ENCODE measurements around the gene AQP1.

The AQP1 gene

DNA sequence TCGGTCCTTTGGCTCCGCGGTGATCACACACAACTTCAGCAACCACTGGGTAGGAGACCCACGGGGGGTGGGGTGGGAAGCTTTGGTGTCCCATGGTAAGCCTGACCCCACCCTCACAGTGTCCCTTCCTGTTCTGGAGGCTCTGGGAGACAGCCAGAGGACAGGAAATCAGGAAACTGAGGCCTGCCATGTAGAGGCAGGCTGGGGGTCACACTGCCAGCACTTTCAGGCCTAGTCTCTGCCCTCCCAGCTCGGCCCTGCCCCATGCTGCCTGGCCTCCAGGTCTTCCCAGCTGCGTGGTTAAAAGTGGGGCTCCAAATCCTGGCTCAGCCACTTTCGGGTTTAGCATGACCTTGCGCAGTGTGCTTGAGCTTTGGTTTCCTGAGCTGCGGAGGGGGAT lies 10.9 kb downstream of the AQP1 start:
- DNase-seq: peak; percentile 4

DNA sequence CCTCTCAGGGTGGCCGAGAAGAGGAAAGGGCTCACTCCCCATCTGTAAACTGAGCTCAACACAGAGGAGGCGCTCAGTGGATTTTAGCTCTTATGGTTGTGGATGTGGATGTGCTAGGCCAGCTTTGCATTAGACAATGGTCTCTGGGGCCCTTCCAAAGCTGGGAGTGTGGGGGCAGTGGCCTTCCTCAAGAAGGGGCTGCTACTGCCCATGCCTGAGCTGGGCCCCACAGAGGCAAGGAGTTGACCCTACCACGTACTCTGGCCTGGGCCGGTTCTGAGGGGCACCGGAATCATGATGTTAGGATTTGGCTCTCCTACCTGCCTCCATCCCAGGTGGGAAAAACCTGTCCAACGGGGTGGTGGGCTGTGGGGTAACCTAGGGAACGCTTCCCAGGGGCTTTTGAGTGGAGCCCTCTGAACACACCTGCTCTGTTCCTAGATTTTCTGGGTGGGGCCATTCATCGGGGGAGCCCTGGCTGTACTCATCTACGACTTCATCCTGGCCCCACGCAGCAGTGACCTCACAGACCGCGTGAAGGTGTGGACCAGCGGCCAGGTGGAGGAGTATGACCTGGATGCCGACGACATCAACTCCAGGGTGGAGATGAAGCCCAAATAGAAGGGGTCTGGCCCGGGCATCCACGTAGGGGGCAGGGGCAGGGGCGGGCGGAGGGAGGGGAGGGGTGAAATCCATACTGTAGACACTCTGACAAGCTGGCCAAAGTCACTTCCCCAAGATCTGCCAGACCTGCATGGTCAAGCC lies 11.5 kb downstream of the AQP1 start:
- peak; percentile 3 for DNase-seq

DNA sequence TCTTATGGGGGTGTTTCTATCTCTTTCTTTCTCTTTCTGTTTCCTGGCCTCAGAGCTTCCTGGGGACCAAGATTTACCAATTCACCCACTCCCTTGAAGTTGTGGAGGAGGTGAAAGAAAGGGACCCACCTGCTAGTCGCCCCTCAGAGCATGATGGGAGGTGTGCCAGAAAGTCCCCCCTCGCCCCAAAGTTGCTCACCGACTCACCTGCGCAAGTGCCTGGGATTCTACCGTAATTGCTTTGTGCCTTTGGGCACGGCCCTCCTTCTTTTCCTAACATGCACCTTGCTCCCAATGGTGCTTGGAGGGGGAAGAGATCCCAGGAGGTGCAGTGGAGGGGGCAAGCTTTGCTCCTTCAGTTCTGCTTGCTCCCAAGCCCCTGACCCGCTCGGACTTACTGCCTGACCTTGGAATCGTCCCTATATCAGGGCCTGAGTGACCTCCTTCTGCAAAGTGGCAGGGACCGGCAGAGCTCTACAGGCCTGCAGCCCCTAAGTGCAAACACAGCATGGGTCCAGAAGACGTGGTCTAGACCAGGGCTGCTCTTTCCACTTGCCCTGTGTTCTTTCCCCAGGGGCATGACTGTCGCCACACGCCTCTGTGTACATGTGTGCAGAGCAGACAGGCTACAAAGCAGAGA lies 12.2 kb downstream of the AQP1 start:
- DNase-seq: no peak

DNA sequence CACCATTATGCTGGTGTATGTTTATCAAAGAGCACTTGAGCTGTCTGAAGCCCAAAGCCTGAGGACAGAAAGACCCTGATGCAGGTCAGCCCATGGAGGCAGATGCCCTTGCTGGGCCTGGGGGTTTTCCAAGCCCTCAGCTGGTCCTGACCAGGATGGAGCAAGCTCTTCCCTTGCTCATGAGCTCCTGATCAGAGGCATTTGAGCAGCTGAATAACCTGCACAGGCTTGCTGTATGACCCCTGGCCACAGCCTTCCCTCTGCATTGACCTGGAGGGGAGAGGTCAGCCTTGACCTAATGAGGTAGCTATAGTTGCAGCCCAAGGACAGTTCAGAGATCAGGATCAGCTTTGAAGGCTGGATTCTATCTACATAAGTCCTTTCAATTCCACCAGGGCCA lies 13.0 kb downstream of the AQP1 start:
- no peak for DNase-seq

DNA sequence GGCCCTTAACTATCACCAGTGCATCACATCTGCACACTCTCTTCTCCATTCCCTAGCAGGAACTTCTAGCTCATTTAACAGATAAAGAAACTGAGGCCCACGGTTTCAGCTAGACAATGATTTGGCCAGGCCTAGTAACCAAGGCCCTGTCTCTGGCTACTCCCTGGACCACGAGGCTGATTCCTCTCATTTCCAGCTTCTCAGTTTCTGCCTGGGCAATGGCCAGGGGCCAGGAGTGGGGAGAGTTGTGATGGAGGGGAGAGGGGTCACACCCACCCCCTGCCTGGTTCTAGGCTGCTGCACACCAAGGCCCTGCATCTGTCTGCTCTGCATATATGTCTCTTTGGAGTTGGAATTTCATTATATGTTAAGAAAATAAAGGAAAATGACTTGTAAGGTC lies 13.5 kb downstream of the AQP1 start:
- DNase-seq: no peak

DNA sequence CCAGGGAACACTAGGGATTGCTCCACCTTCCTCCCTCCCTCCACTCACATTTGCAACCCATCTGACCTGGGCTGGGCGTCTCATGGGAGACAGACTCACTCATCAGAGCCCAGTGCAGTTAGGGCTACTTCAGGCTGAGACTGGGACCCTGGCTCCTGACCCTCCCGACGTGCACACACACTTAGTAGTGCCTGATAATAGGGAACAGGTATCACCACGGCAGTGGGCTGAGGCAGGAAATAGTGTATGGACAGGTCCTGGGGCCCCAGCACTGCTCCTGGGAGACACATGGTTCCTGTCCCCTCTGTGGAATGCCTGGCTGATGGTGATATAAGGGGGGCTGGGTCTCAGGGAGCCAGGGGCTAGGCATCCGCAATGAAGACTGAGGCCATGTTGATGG lies 14.3 kb downstream of the AQP1 start:
- no peak for DNase-seq

DNA sequence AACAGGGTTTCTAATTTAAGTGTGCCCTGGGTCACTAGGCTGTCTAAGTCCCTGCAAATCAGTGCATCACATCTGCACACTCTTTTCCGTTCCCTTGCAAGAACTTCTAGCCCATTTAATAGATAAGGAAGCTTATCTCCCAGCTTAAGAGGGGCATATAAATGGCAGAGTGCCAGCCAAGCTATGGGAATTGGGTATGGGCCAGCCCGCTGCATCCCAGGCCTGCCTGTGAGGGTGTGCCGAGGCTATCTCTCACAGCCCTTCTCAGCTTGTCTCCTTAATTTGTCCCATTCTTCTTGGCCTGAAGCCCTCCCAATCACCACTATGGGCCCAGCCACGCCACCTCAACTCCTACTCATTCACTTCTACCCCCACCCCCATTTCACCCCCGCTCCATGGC lies 14.7 kb downstream of the AQP1 start:
- DNase-seq: peak; percentile 3

DNA sequence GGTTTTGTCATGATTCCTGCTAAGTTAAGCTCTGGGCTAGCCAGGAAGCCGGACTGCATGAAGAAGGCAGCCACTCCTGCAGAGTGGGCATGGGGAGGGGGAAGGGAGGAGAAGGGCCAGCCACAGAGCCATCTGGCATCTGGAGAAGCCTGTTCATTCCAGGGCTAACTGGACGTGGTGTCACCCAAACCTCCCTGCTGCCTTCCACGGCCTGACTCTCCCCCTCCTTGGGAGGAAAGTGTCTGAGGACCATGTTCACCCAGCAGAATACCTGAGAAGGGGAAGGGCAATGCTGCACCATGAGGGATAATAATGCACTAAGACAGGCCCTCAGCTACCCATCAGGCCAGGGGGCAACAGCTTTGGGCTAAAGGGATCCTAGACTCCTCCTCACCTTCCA lies 15.4 kb downstream of the AQP1 start:
- peak; percentile 4 for DNase-seq

DNA sequence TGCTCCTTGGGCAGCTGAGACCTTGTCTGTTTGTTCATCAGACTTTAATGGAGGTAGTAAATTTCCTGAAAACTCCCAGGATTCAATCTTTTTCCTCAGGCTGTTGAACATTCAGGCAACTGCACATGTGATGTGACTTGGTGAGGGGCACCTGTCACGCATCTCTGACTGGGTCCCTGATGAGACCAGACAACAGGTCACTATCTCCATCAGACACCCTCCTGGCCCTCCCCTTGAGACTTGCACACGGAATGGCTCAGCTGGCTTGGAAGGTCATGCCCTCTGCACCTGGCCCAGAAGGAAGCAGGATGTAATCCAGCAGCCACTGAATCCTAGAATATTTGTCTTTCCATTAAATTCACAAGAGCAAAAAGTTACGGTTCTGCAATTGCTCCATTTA lies 15.9 kb downstream of the AQP1 start:
- no peak for DNase-seq

DNA sequence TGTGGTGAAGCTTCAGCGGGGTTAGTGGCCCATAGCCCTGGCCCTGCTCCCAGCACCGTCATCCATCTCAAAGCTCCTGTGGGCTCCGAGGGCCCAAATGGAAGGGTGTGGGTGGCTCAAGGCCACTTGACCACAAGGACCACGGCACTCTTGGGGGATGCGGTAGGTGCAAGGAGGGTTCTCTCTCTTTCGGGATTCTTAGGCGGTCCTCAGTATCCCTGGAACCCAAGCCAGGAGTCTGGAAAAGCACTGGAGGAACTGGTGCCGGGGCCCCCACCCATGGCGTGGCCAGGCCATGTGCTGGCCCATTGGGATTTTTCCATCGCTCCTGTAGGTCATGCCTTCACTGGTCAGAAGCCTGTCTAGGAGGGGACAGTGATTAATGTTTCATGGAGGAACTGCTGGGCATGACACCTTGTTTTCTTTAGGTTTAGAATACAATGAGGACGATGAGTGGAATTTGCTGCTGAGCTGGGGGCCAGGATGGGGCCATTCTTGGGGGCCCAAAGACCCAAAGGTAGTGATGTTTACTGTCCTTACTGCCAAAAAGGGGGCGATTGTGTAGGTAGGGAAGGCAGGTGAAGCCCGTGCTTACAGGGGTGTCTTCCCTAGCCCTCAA lies 16.7 kb downstream of the AQP1 start:
- DNase-seq: peak; percentile 7

DNA sequence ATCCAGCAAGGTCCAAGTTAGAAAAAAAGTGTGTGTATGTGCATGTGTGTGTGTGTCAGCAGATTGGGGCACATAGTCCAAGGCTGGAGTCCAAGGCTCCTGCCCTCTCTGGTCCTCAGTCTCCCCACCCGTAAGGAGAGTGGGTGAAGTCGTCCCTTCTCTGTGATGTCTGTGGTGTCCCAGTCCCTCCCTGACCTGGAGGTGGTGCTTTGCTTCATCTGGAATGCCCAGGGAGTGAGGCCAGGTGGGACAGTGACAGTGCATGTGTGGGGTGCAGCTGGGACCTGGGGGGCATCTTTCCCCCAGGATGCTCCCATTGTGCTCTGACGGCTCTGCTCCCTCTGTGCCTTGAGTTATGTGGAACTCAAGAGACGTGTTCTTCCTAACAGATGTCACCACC lies 18.0 kb downstream of the AQP1 start:
- no peak for DNase-seq

DNA sequence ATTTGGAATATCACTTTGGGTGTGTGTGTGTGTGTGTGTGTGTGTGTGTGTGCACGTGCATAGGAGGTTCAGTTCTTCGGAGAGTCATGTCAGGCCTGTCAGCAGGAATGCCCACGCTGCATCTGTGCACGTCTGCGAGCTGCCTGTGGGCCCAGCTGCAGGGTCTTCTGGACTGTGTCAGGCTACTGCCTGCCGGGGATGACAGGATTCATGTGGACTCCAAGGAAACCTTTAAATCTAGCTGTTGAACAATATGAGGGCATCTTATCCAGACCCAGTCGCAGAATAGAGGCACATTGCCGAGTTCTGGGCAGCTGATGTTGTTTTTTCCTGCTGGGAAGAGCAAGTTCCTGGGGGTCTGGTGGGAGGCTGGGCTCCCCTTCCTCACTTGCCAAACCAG lies 19.0 kb downstream of the AQP1 start:
- DNase-seq: no peak

DNA sequence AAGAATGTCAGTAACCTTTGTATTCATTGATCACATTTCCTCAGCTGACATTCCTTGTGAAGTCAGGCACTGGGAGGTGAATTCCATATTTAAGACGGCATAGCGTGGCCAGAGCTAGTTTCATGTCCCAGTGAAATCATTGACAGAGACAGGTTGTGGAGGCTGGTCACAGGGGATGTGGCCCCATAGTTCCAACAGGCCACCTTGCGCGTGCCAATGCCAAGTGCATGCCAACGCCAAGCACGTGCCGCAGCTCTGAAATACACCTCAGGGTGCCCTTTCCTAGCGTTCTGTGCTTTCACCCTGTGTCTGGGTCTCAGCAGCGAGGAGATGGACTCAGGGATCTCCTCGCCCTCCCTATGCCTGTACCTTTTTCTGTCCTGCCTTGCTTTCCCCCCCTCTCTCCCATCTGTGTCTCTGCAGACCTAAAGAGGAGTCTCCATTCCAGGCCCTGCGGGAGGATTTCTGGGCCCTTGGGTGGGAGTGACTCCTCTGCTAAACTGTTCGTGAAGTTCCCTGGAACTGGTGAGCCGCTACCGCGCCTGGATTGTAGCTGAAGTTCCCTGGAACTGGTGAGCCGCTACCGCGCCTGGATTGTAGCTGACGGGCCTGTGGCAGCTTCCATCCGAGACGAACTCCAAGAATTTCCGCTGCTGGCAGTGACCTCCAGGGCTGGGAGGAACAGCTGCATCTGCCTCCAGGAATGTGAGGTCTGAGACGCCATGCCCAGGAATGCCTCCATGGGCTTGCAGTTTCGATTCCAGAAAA lies 19.7 kb downstream of the AQP1 start:
- DNase-seq: no peak

DNA sequence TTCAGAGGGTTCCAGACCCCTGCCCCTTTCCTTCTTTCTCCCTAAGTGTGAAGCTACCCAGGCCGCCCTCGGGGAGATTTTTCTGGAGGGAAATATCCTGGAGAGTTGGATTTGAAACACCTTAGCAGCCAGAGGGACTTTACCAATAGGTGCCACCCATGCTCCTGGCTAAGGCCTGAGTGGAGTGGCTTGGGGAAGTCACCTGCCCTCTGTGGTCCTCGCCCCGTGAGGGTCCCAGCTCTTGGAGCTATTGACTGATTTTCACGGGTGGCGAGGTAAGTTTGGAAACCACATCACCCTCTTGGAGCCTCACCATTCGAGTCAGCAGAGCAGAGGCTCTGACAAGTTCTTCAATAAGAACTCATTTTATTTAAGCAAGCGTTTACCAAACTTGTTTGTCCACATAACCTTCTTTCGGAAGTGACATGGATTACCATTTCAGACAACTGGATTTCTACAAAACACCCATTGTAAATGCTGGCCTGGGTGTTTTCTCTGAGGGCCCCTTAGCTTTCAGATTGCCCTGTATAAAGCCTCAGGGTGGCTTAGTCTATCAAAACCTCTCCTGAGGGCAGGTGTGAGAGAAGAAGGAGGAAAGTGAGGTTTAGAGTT lies 20.4 kb downstream of the AQP1 start:
- no peak for DNase-seq

DNA sequence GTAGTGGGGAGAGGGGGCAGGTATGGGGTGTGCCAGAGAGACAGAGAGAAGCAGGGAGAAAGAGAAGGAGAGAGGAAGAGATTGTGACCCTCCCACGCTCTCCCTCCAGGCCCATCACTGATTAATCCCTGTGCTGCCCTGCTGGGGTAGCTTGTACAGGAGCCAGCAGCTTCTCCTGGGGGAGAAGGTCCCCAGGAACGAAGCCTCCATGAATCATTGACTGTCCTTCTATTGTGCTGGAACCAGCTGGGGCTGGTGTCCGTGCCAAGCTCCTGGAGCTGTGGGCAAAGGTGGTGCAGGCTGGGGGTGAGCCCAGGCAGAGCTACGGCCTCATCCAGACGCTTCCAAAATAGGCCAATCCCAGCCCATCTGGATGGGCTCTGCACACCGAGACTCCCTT lies 20.9 kb downstream of the AQP1 start:
- no peak for DNase-seq

DNA sequence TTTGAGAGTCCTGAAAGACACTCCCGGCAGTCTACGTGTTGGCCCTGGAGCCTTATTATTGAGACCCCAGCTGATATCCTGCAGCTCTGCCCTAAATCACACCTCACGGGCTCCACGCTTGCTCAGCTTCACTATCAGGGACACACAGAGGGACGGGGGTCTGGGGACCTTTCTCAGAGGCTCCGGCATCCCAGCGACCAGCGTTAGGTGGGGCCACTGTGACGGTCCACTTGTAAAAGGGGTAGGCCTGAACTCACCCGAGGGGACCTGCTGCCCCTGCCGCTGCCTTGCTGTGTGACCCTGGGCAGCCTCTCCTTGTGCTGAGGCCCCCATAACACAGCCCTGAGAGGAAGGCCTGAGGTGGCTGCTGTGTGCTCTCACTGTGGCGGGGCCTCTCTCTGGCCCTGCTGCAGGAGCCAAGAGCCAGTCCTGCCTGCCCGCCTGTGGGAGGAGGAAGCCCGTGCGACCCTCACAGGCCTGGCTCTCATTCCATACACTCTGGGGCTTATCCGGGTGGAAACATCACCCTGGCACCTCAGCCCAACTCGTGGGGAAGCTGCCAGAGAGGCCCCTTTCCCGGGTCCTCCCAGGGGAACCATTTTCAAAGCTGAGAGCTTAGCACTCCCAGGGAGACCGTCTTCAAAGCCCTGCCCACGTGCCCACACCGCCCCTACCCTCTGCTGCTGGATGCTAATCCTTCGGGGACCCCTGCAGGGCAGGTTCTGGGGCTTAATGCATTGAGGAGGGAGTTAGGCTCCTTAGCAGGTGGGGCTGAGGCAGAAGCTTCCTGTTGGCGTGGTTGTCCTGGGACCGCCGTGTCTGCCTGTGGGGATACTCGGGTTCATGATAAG lies 21.7 kb downstream of the AQP1 start:
- DNase-seq: no peak

DNA sequence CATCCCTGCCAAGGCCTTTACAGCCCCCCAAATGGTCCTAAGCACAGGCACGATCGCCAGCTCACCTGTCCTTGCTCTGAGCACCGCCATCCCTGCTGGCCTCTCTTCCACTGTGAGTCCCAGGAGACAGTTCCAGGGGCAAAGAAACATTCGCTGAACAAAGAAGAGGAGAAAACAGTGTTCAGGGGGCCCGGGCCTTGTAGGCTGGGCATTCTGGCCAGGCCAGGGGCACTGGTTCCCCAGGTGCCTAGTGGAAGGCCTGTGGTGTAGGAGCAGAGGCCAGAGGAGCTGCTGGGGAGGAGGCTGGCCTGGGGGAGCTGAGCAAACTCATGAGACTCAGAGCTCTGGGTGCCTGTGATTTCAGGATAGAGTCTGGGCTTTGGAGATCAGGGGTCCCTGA lies 22.6 kb downstream of the AQP1 start:
- no peak for DNase-seq

DNA sequence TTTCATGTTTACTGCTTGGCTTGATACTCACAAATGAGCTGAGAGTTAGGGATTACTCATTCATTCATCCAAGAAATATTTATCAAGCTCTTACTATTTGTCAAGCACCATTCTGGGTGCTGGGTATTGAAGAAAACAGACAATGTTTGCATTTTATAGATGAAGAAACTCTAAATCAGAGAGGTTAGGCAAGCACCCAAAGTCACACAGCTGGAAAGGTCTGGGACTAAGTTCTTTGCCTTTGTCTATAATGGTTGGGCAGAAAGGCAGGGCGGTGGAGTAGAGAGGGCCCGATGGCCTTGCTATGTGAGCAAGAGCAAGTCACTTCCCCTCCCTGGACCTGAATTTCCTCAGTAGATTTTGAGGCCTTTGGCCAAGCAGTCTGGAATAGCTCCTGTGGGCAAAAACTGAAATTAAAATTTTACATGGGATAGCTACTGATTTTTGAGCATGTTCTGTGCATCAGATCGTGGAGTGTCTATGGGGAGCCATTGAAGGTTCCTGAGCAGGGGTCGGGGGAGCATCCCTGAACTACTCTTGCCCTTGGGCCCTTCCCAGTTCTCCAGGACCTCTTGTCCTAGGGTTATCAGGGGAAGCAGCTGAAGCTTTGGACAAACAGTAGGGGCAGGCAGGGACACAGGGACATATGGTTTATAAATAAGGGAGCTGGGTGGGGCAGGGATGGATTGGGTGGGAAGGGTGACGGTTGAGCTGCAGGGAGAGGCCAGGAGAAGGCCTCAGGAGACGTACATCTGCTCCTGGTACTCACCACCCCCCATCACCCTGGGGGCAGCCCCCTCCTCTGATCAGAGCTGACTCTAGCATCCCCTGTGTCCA lies 23.3 kb downstream of the AQP1 start:
- no peak for DNase-seq

DNA sequence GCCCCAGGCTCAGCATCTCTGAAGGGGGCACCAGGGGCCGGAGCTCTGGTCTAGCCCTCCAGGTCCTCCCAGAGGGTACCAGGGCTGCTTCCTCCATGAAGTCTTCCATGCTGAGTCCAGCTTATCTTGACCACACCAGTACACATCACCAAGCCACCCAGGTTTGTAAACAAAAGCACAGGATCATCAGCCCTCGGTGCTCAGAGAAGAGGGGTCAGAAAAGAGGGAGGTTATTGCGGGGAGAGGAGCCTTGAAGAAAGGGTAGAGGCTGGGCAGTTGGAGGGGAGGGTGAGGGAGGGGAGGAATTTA lies 23.9 kb downstream of the AQP1 start:
- DNase-seq: no peak

DNA sequence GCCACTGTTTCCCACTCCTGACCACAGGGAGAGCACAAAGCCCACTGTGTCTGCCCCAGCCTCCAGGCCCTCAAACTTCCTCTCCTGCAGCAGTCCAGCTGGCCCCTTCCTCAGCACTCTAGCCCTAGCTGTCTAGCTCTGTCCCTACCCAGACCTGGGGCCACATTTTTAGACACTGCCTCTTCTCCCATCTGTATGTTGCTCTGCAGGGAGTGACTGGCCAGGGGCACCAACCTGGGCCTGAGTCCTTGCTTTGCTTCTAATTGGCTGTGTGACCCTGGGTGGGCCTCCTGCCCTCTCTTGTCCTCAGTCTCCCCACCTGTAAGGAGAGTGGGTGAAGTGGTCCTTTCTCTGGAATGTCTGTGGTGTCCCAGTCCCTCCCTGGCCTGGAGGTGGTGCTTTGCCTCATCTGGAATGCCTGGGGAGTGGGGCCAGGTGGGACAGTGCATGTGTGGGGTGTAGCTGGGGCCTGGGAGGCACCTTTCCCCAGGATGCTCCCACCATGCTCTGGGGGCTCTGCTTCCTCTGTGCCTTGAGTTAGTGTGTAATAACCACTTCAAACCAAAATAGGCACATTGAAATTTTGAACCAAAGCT lies 25.1 kb downstream of the AQP1 start:
- DNase-seq: no peak

DNA sequence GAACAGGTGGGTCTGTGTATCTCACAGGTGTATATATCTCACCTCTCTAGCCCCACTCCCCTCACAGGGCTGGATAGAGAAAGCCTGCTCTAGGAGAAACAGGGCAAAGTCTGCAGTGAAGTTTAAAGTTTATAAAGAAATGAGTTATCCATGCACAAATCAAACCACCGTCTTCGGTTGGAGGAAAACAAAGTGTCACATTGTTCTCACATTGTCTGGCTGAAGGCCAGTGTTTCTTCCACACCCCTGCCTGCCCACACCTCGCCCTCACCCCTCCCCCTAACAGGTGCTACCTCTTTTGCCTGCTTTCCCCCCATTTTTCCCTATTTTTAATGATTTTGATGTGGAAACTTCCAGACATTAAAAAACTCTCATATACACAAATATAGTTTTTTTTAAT lies 25.8 kb downstream of the AQP1 start:
- no peak for DNase-seq
